ENCODE data around the gene MYO3A. TPM values are rescaled to one million over a fixed set of nuclear protein-coding genes. Genes with fewer than 3 reads are reported as not detected.
"Not testable (repeated sequence)": the region's sequence is repeated elsewhere in the genome, so short reads cannot be mapped to it uniquely, and the experiment has no call there.

MYO3A gene
- total RNA-seq, 1 donor from 2014 or later = 0.22 TPM

DNA sequence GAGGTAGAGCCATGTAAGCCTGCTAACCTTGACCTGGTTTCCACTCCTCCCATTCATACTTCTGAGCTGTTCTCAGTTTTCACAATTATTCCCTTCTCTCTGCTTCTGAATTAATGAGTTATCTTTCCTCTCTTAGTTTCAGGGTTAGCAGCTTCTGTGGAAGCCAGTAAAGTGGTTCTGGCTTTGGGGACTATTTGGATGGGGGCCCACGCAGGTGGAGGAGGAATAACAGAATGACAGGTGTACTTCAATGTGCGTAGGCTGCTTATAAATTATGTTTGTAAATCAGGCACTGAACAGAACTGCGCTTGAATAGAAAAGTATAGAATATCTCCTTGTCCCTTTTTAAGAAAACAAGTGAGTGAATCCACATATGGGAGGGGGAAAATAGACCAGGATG, 153.6 kb downstream of the MYO3A start:
- H3K4me3 Mint-ChIP-seq (ENCODE audit: unreplicated experiment) = no peak overlapping the region
- no peaks in the 10 kb centered on the region for H3K9me3 Mint-ChIP-seq (ENCODE audit: unreplicated experiment)
- no peaks in the 10 kb centered on the region for H3K4me1 Mint-ChIP-seq (ENCODE audit: low read depth, unreplicated experiment)
- TF ChIP-seq, protein P1, sequence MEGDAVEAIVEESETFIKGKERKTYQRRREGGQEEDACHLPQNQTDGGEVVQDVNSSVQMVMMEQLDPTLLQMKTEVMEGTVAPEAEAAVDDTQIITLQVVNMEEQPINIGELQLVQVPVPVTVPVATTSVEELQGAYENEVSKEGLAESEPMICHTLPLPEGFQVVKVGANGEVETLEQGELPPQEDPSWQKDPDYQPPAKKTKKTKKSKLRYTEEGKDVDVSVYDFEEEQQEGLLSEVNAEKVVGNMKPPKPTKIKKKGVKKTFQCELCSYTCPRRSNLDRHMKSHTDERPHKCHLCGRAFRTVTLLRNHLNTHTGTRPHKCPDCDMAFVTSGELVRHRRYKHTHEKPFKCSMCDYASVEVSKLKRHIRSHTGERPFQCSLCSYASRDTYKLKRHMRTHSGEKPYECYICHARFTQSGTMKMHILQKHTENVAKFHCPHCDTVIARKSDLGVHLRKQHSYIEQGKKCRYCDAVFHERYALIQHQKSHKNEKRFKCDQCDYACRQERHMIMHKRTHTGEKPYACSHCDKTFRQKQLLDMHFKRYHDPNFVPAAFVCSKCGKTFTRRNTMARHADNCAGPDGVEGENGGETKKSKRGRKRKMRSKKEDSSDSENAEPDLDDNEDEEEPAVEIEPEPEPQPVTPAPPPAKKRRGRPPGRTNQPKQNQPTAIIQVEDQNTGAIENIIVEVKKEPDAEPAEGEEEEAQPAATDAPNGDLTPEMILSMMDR (IDR thresholded peaks at IDR 0.05; ENCODE audit: partially characterized antibody, unreplicated experiment) = no peak
- no peaks in the 10 kb centered on the region for H3K36me3 Mint-ChIP-seq (ENCODE audit: unreplicated experiment)
- H3K27ac Mint-ChIP-seq (ENCODE audit: unreplicated experiment) = no peak overlapping the region
- no peaks in the 10 kb centered on the region for H3K27me3 Mint-ChIP-seq (ENCODE audit: unreplicated experiment)
- DNase-seq = no peak

DNA sequence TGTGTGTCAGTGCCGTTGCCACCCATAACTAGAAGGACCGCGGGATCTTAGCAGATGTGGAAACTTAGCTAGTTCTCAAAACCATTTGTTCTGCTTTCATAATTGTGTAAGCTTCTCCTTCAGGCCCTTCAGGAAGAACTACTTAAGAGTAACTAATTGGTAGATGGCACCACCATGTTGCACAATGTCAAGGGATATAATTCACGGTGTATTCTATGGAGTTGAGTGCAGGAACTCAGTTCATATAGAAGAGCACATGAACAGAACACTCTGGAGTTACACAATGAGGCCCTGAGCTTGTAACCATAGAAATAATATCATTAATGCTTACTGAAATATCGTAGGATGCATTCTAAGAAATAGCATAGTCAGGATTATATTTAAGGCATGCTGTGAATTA, 156.0 kb downstream of the MYO3A start:
- Mint-ChIP-seq H3K9me3 (ENCODE audit: unreplicated experiment) (no peaks in the 10 kb centered on the region), H3K36me3 (ENCODE audit: unreplicated experiment) (no peaks in the 10 kb centered on the region), H3K4me1 (ENCODE audit: low read depth, unreplicated experiment) (no peaks in the 10 kb centered on the region), H3K27ac (ENCODE audit: unreplicated experiment) (no peak overlapping the region), H3K27me3 (ENCODE audit: unreplicated experiment) (no peaks in the 10 kb centered on the region), H3K4me3 (ENCODE audit: unreplicated experiment) (no peak overlapping the region)
- TF ChIP-seq, protein P1 (IDR thresholded peaks at IDR 0.05; ENCODE audit: partially characterized antibody, unreplicated experiment) = no peak
- DNase-seq = no peak

DNA sequence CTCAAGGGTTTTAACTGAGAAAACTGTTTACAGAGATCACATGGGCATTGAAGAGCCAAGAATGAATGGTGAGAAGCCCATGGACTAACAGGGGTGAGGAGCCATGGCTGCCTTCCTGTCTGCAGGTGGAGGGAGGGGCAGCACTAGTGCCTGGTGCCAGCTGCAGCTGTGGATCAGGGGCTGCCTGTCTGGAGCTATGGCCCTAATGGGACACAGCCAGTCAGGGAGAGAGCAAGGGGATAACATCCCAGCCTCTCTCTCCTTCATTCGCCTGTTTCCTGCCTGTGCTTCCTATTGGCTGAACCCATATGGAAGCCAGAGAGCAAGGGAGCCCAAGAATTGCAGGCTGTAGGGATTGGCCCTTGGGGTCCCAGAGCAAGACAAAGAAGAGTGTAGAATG, 156.7 kb downstream of the MYO3A start:
- H3K4me3 Mint-ChIP-seq (ENCODE audit: unreplicated experiment) = no peak overlapping the region
- H3K4me1 Mint-ChIP-seq (ENCODE audit: low read depth, unreplicated experiment) = no peaks in the 10 kb centered on the region
- TF ChIP-seq, protein P1 (IDR thresholded peaks at IDR 0.05; ENCODE audit: partially characterized antibody, unreplicated experiment) = no peak
- H3K36me3 Mint-ChIP-seq (ENCODE audit: unreplicated experiment) = no peaks in the 10 kb centered on the region
- DNase-seq = no peak
- no peaks in the 10 kb centered on the region for H3K27me3 Mint-ChIP-seq (ENCODE audit: unreplicated experiment)
- no peak overlapping the region for H3K27ac Mint-ChIP-seq (ENCODE audit: unreplicated experiment)
- H3K9me3 Mint-ChIP-seq (ENCODE audit: unreplicated experiment) = no peaks in the 10 kb centered on the region

- TF ChIP-seq, protein P1 (IDR thresholded peaks at IDR 0.05; ENCODE audit: partially characterized antibody, unreplicated experiment) = no peak
- no peaks in the 10 kb centered on the region for H3K4me1 Mint-ChIP-seq (ENCODE audit: low read depth, unreplicated experiment)
- H3K27me3 Mint-ChIP-seq (ENCODE audit: unreplicated experiment) = no peaks in the 10 kb centered on the region
- no peak overlapping the region for H3K4me3 Mint-ChIP-seq (ENCODE audit: unreplicated experiment)
- no peaks in the 10 kb centered on the region for H3K9me3 Mint-ChIP-seq (ENCODE audit: unreplicated experiment)
- H3K27ac Mint-ChIP-seq (ENCODE audit: unreplicated experiment) = no peak overlapping the region
- no peaks in the 10 kb centered on the region for H3K36me3 Mint-ChIP-seq (ENCODE audit: unreplicated experiment)
- no peak for DNase-seq
Observed at GRCh38 chr10:26093229-26093628, 159.2 kb downstream of the MYO3A start.

GRCh38 chr10:26095781-26096180, 161.8 kb downstream of the MYO3A start:
- H3K4me3 Mint-ChIP-seq (ENCODE audit: unreplicated experiment) = no peak overlapping the region
- TF ChIP-seq, protein P1 (IDR thresholded peaks at IDR 0.05; ENCODE audit: partially characterized antibody, unreplicated experiment) = no peak
- DNase-seq = no peak
- H3K27ac Mint-ChIP-seq (ENCODE audit: unreplicated experiment) = no peak overlapping the region
- peaks cover 3% of the 10 kb centered on the region for H3K27me3 Mint-ChIP-seq (ENCODE audit: unreplicated experiment)
- peaks cover 2% of the 10 kb centered on the region for H3K9me3 Mint-ChIP-seq (ENCODE audit: unreplicated experiment)
- H3K4me1 Mint-ChIP-seq (ENCODE audit: low read depth, unreplicated experiment) = no peaks in the 10 kb centered on the region
- H3K36me3 Mint-ChIP-seq (ENCODE audit: unreplicated experiment) = no peaks in the 10 kb centered on the region

DNA sequence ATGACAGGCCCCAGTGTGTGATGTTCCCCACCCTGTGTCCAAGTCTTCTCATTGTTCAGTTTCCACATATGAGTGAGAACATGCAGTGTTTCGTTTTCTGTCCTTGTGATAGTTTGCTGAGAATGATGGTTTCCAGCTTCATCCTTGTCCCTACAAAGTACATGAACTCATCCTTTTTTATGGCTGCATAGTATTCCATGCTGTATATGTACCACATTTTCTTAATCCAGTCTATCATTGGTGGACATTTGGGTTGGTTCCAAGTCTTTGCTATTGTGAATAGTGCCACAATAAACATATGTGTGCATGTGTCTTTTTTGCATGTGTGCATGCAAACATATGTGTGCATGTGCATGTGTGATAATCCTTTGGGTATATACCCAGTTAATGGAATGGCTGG, 163.5 kb downstream of the MYO3A start:
- H3K4me3 Mint-ChIP-seq (ENCODE audit: unreplicated experiment); H3K27me3 Mint-ChIP-seq (ENCODE audit: unreplicated experiment); H3K9me3 Mint-ChIP-seq (ENCODE audit: unreplicated experiment); H3K36me3 Mint-ChIP-seq (ENCODE audit: unreplicated experiment); H3K4me1 Mint-ChIP-seq (ENCODE audit: low read depth, unreplicated experiment); DNase-seq; H3K27ac Mint-ChIP-seq (ENCODE audit: unreplicated experiment): not testable (repeated sequence)
